Hematopoietic multipotent progenitor cell treated with erythropoietin and hydrocortisone succinate and interleukin-3 and kit ligand, for 17 days (in vitro differentiated cells): Measurements from ENCODE around the gene SMIM26.

ENCODE experiments used
- DNase-seq: peaks from one replicate; pipeline ENCODE4 v3.0.0-alpha.2; 2015; ENCODE audit warnings: low spot score

Gene SMIM26

DNA sequence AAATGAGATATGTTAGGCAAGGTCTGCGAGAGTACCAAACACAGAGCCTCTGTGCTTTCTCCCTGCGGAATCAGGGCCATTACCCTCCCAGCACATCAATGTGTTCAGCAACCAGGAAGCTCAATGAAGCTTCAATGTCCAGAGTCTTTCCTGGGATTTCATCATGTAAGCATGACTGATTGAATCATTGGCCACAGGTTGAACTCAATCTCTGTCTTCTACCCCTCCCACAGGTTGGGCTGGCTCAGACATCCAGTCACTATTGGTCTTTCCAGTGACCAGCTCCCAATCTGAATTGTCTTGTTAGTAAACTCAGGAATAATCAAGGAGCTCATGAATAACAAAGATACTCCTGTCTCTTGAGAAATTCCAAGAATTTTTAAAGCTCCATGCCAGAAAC, 17.9 kb downstream of the SMIM26 start:
- no peak for DNase-seq

DNA sequence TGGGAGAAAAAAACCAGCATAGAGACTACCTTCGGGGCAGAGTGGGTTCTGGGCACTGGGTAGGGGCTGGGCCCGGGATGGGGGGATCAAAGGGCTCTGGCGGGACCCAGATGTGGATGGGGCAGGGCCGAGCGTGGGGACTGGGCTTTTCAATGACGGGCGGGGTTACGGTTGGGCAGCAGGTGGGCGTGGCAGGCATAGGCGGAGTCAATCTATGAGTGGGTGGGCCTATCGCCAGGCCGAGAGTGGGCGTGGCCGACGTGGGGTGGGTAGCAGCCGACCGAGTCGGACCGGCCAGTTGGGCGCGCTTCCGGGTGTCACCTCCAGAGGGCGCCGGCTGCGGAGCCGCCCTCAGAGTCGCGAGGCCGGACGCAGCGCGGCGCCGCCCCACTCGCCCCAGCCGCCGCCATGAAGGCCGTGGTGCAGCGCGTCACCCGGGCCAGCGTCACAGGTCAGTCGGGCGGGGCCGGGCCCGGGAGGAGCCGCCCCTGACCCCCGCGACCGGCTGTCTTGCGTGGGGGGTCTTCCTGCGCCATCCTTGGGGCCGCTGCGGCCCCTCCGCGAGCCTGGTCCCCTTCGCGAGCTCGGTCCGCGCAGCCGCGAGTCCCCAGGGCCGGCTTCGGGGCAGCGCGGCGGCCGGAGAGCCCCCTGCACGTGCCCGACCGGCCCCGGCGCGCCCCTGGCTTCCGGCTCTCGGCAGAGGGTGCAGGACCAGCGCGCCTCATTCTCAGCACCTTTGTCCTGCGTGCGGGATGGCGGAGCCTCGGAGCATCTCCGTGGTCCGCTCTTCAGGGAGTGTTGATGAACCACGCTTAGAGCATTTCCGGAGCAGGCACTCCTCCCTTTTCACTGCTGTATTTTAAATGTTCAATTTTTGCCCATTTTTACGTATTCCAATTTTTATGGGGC, 20.7 kb downstream of the SMIM26 start, which contains the start of gene DTD1:
TSS of gene DTD1 (plus strand) at position 390 of the 909 bp plus-strand sequence. CDS start at position 409, 19 bp downstream.
- peak; percentile 89 for DNase-seq

DNA sequence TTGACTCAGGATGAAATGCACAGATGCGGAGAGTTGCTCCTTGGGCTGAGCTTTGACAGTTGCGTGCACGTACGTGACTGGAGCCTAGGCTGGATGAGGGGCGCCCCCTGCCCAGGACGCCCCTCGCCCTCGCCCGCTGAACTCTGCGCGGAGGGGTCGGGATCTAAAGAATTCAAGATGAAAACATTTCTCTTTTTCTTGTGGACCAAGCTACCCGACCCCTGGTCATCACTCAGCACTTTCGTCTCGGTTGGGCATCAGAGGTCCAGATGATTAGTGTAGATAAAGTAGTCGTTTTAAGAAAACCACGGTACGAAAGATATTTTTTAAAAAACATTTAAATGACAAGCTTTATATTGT, 21.3 kb downstream of the SMIM26 start:
- no peak for DNase-seq

DNA sequence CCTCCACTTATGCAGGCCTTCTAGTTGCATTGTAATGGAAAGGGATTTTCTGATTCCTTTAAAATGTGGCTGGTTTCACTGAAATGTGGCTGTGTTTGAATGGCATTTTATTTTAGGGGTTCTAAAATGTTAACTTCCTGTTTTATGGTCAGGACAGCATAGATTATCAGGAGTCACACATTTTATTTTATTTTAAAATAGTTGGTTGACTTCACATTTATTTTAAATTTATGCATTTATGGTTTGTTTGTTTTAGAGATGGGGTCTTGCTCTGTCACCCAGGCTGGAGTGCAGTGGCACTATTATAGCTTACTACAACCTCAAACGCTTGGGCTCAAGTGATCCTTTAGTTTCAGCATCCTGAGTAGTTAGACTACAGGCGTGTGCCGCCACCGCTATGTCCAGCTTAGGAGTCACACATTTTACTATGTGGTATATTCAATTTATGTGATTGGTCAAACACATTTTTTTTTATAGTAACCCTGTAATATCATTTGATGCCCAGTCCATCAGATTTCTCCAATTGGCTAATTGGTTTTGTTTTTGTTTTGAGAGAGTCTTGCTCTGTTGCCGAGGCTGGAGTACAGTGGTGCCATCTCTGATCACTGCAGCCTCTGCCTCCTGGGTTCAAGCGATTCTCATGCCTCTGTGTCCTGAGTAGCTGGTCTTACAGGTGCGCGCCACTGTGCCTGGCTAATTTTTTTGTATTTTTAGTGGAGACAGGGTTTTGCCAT, 22.9 kb downstream of the SMIM26 start:
- no peak for DNase-seq

DNA sequence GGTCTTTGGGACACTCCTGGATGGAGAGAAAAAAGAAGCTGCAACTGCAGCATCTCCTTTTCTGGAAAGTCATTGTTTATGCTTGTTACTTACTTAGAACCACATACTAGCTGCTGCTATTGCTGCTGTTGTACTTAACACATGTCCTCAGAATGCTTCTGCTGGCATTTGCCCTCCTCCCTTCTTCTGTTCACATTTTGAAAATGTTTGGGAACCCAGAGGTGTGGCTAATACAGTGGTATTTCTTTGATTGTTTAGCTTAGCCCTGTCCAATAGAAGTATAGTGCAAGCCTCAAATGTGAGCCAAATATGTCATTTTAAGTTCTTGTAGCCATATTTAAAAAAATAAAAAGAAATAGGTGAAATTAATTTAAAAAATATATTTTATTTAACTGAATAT, 29.0 kb downstream of the SMIM26 start:
- DNase-seq = no peak

DNA sequence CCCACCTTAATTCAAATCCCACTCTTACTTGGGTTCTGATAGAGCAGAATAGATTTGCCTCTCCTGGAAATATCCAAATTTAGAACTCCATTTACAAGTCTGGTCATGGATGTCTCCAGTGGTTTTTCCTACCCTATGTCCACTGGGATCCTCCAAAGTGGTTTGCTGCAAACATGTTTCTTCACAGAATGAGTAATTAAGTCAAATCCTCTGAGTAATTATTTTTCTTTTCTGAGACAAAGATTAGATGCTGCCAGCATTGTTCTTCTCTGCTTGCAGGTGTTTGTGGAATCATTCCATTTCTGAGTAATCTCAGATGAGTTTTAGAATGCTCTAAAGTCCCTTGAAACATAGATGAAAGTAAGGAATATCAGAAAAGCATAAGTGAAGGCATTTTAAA, 42.5 kb downstream of the SMIM26 start:
- DNase-seq = no peak

DNA sequence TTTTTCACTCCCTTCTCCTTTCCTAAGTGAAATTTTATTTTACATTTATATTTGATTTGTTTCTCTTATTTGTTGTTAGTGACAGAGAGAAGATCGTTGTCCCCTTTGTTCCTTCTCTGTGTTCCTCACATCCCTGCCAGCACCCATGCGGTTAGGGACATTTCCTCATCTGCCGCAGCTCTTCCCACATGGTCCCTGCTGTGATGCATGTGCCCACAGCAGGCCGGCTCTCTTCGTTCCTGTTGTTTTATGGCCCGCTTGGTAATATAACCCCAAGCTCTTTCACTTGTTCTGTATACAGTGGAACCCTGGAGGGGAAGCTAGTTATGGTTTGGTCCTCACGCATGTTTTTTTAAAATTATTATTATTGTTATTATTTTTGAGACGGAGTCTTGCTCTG, 44.3 kb downstream of the SMIM26 start:
- DNase-seq = no peak

DNA sequence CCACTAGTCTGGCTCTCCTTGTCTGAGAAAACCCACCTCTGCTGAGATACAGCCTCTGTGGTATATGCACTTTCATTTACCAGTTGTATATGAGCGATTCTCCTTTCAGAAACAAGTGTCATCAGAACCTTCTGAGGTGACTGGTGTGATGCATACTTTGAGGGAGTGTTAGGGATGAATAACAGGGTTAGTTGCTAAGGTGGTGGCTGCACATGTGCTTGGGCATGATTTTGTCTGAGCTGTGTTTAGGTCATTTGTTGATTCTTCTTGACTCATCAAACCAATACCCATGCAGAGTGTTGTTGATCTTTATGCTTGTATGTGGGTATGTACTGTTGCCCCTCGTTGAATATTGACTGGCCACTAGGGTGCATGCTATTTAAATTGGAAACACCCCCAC, 46.3 kb downstream of the SMIM26 start:
- DNase-seq = no peak

DNA sequence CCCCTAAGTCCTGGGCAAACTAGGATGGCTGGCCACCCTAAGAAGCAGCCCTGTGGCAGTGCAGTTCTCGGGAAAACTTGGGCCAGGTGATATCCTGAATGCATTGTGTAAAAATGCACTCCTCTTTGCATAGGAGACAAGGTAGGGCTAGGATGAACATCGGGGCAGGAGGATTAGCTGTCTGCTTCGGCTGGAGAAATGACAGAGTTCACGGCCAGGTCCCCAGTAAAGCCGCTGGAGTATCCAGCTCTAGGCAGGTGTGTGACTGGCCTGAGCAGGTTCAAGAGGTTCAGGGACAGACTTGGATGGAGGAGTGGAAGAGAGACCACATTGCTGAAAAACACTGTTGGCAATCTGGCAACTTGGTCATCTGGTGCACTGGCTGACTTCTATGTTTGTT, 47.0 kb downstream of the SMIM26 start:
- no peak for DNase-seq

DNA sequence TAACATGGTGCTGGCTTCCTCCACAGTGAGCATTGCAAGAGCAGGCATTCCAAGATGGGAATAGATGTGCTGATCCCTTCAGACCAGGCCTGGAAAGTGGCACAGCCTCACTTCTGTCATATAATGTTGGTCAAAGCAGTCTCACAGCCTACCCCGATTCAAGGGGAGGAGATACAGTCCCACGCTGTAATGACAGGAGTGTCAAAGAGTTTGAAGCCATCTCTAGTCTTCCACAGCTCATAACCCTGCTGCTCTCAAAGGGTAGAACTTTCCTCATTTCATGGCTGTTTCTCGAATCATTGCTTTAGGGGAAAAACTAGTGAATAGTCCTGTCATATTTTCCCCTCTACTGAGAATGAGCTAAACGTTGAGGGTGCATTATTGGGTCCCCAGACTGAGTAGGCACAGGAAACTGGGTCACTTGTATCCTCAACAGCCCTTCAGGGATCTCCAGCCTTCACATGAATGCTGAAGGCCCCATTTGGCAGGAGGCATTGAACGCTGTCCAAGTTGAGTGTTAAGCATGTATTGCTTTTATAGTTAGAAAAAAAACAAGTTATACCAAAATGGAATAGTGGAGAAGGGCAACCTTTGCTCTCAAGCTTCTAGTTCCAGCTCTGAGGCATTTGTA, 47.9 kb downstream of the SMIM26 start:
- no peak for DNase-seq
